HL-60 (cell line): ENCODE measurements around the gene CAD.

Experiments used
- DNase-seq, 2 experiments: peaks; one replicate each; pipeline ENCODE4 v3.0.0-alpha.2; 2010 to 2020; ENCODE audit warnings: low read depth in 1 of 2, low spot score in 1 of 2
- H3K27ac ChIP-seq: fragments of 250-450 bp; sonication (Bioruptor Pico); replicated peaks from 2 replicates; pipeline ENCODE4 v1.5.1; 2020; ENCODE audit warnings: mild to moderate bottlenecking, moderate library complexity
- H3K27me3 ChIP-seq: fragments of 250-450 bp; sonication (Bioruptor Pico); 2 replicates; pipeline ENCODE4 v1.5.1; 2021; ENCODE audit warnings: mild to moderate bottlenecking, moderate library complexity; ENCODE audit not compliant: insufficient read depth, poor library complexity, severe bottlenecking
- H3K4me3 ChIP-seq: replicated peaks from 2 replicates; pipeline ENCODE4 v1.5.1; 2011; ENCODE audit warnings: mild to moderate bottlenecking, control low read depth, low read length; ENCODE audit not compliant: insufficient read depth
- GABPA ChIP-seq: IDR thresholded peaks from 2 replicates; pipeline ENCODE4 v1.6.1; 2012; ENCODE audit warnings: low read depth
- POLR2AphosphoS5 ChIP-seq: IDR thresholded peaks from 2 replicates; pipeline ENCODE4 v1.6.1; 2012; ENCODE audit warnings: low read depth
- SPI1 ChIP-seq: IDR thresholded peaks from 2 replicates; pipeline ENCODE4 v1.6.1; 2012; ENCODE audit warnings: low read depth, mild to moderate bottlenecking, borderline replicate concordance
- TF ChIP-seq, protein P1 (sequence below): IDR thresholded peaks from 2 replicates; pipeline ENCODE4 v1.6.1; 2012; ENCODE audit warnings: low read depth; ENCODE audit not compliant: insufficient replicate concordance
- TF ChIP-seq, protein P2 (sequence below): IDR thresholded peaks from one replicate; pipeline ENCODE4 v1.5.1; 2011; ENCODE audit warnings: low read length, control low read depth, inconsistent platforms; ENCODE audit not compliant: insufficient read depth

CAD gene

DNA sequence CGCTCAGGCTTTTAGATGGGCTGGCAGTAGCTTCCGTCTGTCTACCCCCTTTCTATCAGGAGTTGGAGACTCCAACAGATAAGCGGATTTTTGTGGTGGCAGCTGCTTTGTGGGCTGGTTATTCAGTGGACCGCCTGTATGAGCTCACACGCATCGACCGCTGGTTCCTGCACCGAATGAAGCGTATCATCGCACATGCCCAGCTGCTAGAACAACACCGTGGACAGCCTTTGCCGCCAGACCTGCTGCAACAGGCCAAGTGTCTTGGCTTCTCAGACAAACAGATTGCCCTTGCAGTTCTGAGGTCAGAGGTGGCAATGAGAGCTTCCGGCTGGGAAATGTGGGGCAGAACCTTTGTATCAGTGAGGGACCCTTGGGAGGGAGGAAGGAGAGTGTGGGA lies 14.8 kb downstream of the CAD start:
- no peak overlapping the region for H3K4me3 ChIP-seq
- H3K27me3 ChIP-seq, result no peaks in the 10 kb centered on the region
- H3K27ac ChIP-seq, result no peak overlapping the region
- no peak for TF ChIP-seq SPI1
- TF ChIP-seq, protein P1, sequence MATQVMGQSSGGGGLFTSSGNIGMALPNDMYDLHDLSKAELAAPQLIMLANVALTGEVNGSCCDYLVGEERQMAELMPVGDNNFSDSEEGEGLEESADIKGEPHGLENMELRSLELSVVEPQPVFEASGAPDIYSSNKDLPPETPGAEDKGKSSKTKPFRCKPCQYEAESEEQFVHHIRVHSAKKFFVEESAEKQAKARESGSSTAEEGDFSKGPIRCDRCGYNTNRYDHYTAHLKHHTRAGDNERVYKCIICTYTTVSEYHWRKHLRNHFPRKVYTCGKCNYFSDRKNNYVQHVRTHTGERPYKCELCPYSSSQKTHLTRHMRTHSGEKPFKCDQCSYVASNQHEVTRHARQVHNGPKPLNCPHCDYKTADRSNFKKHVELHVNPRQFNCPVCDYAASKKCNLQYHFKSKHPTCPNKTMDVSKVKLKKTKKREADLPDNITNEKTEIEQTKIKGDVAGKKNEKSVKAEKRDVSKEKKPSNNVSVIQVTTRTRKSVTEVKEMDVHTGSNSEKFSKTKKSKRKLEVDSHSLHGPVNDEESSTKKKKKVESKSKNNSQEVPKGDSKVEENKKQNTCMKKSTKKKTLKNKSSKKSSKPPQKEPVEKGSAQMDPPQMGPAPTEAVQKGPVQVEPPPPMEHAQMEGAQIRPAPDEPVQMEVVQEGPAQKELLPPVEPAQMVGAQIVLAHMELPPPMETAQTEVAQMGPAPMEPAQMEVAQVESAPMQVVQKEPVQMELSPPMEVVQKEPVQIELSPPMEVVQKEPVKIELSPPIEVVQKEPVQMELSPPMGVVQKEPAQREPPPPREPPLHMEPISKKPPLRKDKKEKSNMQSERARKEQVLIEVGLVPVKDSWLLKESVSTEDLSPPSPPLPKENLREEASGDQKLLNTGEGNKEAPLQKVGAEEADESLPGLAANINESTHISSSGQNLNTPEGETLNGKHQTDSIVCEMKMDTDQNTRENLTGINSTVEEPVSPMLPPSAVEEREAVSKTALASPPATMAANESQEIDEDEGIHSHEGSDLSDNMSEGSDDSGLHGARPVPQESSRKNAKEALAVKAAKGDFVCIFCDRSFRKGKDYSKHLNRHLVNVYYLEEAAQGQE, result no peak
- TF ChIP-seq, protein P2, sequence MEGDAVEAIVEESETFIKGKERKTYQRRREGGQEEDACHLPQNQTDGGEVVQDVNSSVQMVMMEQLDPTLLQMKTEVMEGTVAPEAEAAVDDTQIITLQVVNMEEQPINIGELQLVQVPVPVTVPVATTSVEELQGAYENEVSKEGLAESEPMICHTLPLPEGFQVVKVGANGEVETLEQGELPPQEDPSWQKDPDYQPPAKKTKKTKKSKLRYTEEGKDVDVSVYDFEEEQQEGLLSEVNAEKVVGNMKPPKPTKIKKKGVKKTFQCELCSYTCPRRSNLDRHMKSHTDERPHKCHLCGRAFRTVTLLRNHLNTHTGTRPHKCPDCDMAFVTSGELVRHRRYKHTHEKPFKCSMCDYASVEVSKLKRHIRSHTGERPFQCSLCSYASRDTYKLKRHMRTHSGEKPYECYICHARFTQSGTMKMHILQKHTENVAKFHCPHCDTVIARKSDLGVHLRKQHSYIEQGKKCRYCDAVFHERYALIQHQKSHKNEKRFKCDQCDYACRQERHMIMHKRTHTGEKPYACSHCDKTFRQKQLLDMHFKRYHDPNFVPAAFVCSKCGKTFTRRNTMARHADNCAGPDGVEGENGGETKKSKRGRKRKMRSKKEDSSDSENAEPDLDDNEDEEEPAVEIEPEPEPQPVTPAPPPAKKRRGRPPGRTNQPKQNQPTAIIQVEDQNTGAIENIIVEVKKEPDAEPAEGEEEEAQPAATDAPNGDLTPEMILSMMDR, result no peak
- TF ChIP-seq POLR2AphosphoS5, result no peak
- no peak for TF ChIP-seq GABPA
- DNase-seq, result no peak

DNA sequence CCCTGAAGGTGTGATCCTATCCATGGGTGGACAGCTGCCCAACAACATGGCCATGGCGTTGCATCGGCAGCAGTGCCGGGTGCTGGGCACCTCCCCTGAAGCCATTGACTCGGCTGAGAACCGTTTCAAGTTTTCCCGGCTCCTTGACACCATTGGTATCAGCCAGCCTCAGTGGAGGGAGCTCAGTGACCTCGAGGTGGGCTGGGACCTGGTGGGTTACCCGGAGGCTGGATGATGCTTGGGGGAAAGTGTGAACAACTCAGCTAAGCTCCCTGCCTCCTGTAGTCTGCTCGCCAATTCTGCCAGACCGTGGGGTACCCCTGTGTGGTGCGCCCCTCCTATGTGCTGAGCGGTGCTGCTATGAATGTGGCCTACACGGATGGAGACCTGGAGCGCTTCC lies 16.2 kb downstream of the CAD start:
- Histone ChIP-seq H3K27me3 (no peaks in the 10 kb centered on the region), H3K4me3 (no peak overlapping the region), H3K27ac (no peak overlapping the region)
- DNase-seq, result no peak
- no peak for TF ChIP-seq GABPA
- TF ChIP-seq, protein P1, result no peak
- TF ChIP-seq, protein P2, result no peak
- no peak for TF ChIP-seq POLR2AphosphoS5
- TF ChIP-seq SPI1, result no peak

DNA sequence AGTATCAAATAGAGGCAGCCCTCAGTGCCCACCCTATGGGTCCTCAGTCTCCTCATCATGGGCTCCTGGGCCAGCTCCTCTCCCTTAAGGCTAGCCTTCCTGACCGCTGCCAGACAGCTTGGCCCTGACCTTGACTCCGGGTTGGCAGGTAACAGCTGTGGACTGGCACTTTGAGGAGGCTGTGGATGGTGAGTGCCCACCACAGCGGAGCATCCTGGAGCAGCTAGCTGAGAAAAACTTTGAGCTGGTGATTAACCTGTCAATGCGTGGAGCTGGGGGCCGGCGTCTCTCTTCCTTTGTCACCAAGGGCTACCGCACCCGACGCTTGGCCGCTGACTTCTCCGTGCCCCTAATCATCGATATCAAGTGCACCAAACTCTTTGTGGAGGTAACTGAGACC lies 19.0 kb downstream of the CAD start:
- Histone ChIP-seq H3K27me3 (no peaks in the 10 kb centered on the region), H3K27ac (no peak overlapping the region), H3K4me3 (no peak overlapping the region)
- DNase-seq, result no peak
- TF ChIP-seq GABPA (no peak), POLR2AphosphoS5 (no peak), SPI1 (no peak)
- TF ChIP-seq, protein P1, result no peak
- TF ChIP-seq, protein P2, result no peak
